Gastroesophageal sphincter (tissue), 4 donors: ENCODE results near the gene SLC6A2. TPM values are rescaled to one million over a fixed set of nuclear protein-coding genes. Genes with fewer than 3 reads are reported as not detected.

ENCODE experiments used
- ATAC-seq: fragments of 150-250 bp; one replicate; pipeline ENCODE4 v1.9.1; 2016; ENCODE audit warnings: mild to moderate bottlenecking, moderate library complexity
- H3K27ac ChIP-seq, 4 donors: fragments of 200-600 bp; sonication (generic) in 3 of 4; 1 replicate in 3 of 4; 2 replicates in 1 of 4; pipeline ENCODE4 v1.5.1; 2016 to 2019
- H3K27me3 ChIP-seq: fragments of 200-600 bp; sonication (generic); one replicate; pipeline ENCODE4 v1.5.1; 2019
- H3K36me3 ChIP-seq, 2 donors: fragments of 200-600 bp; sonication (generic); one replicate each; pipeline ENCODE4 v1.5.1; 2019; ENCODE audit warnings: control low read depth in 1 of 2
- H3K4me1 ChIP-seq, 3 donors: fragments of 200-600 bp; sonication (generic); 1 replicate in 2 of 3; 2 replicates in 1 of 3; pipeline ENCODE4 v1.5.1; 2016 to 2019; ENCODE audit warnings: control low read depth in 2 of 3
- H3K4me3 ChIP-seq, 2 donors: fragments of 200-600 bp; sonication (generic); one replicate each; pipeline ENCODE4 v1.5.1; 2019; ENCODE audit warnings: mild to moderate bottlenecking in 1 of 2, moderate library complexity in 1 of 2
- H3K9me3 ChIP-seq, 3 donors: fragments of 200-600 bp; sonication (generic); one replicate each; pipeline ENCODE4 v1.5.1; 2017 to 2019; ENCODE audit warnings: control low read depth in 2 of 3
- EP300 ChIP-seq: sonication (generic); formaldehyde crosslinking; IDR thresholded peaks from one replicate; pipeline ENCODE4 v1.6.1; 2017; ENCODE audit warnings: antibody characterized with exemption, mild to moderate bottlenecking
- POLR2A ChIP-seq, 2 donors: fragments of 450-650 bp; IDR thresholded peaks; one replicate each; pipeline ENCODE4 v1.6.1; 2017; ENCODE audit warnings: antibody characterized with exemption in 2 of 2, mild to moderate bottlenecking in 2 of 2, moderate library complexity in 1 of 2
- POLR2AphosphoS5 ChIP-seq: sonication (generic); formaldehyde crosslinking; IDR thresholded peaks from one replicate; pipeline ENCODE4 v1.6.1; 2017; ENCODE audit warnings: antibody characterized with exemption
- WGBS, 2 donors: methylation state at CpG; one replicate each; pipeline ENCODE4 v1.1.5; 2018; ENCODE audit warnings: low coverage in 1 of 2; 5-methylcytosine and 5-hydroxymethylcytosine counted together
- total RNA-seq, 4 donors: library from RNA; depleted of rRNA; stranded (reverse); fragments of >200 nt; gene quantifications; one replicate each; pipeline ENCODE4 v1.1.0, GENCODE V29; 2016
- TF ChIP-seq, protein P1 (sequence below), 4 experiments: fragments of 200-600 bp in 2 of 4; fragments of 450-650 bp in 2 of 4; sonication (generic) in 1 of 4; IDR thresholded peaks; one replicate each; pipeline ENCODE4 v1.5.1; 2017 to 2019; ENCODE audit warnings: antibody characterized with exemption in 4 of 4, mild to moderate bottlenecking in 2 of 4, moderate library complexity in 2 of 4

The SLC6A2 gene
- total RNA-seq, 4 donors from 2014 or later = 0.16 to 3.1 (median 1.3) TPM

DNA sequence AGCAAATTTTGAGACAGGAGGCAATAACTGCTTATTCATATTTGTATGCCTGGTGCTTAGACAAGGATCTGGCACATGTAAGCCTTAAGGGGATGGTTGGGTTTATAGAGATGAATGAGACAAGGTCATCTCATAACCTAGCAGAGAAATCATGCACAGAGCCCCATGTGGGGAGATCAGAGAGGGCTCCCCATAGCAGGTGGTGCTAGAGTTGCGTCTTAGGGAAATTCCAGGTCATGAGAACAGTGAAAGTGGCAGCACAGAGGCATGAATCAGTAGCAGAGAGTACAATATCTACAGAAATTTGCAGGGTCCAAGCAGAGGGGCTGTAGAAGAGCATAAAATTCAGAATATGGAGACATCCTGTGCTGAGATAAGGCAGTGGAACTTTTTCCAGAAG is 57.3 kb downstream of the SLC6A2 start:
- ATAC-seq = no peak
- Histone ChIP-seq H3K9me3 (no peaks in the 10 kb centered on the region), H3K27ac (no peak overlapping the region), H3K4me1 (no peaks in the 10 kb centered on the region), H3K36me3 (no peaks in the 10 kb centered on the region), H3K4me3 (no peak overlapping the region), H3K27me3 (peaks cover 43% of the 10 kb centered on the region)
- WGBS, 2 donors = 60 to 100% methylated on average over 1 of the region's 1 CpG
- TF ChIP-seq POLR2A (IDR thresholded peaks at IDR 0.05) = no peak

DNA sequence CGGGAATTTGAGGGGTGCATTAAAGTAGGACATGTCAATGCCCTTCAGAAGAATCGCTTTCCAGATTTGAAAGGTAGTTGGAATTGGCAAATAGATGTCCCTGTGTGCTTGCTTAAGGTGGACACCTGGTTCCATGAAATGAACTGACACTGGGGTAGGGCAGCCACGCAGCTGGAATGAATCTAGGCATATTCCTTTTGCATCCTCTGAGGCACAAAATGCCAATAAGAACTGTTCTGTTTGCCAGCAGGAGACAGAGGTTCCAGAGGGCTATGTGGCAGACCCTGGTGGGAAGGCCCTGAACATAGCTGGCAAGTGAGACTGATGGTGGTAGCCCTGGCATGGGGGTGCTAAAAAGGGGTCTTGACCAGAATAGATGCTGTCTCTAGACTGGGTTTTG is 61.5 kb downstream of the SLC6A2 start:
- no peaks in the 10 kb centered on the region for H3K4me1 ChIP-seq
- 80 to 83% methylated on average over 2 of the region's 3 CpGs for WGBS, 2 donors
- H3K27me3 ChIP-seq = peaks cover 21% of the 10 kb centered on the region
- peaks cover 0 to 10% (median 0%) of the 10 kb centered on the region in 3 donors for H3K9me3 ChIP-seq
- H3K4me3 ChIP-seq = no peak overlapping the region
- no peak overlapping the region for H3K27ac ChIP-seq
- no peak for TF ChIP-seq EP300
- no peak for TF ChIP-seq POLR2A (IDR thresholded peaks at IDR 0.05)
- no peaks in the 10 kb centered on the region for H3K36me3 ChIP-seq
- ATAC-seq = no peak

DNA sequence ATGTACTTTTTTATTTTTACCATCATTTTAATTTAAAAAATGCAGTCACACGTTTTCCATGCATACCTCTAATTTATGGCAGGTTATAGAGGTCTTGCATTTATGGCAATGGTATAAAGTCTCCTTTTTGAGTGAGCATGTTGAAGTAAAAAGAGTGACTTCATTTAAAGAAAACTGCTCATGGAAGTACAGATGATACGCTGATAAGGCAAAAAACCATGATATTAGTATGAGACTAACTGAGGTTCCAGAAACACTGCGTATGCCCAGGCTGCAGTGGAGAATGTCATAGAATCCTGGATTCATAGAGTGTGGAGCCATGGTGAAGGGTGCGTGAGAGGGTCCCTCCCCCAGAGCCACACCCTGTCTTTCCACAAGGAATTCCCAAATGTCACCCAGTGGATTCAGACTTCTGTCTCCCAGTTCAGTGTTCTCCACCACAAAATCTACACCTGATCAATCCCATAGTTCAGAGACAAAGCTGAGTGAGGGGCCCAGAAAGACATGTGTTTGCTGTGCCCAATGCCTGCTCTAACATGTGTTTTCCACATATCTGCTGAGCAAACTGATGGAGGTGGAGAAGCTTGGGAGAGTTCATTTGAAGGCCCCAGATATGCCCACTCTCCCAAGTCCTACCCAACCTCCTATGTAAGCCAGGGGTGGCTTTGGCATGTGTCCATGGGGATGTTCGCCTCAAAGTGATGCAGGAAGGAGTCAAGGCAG is 69.4 kb downstream of the SLC6A2 start:
- 36 to 55% methylated on average over 2 to 5 of the region's 5 CpGs for WGBS, 2 donors
- no peak for ATAC-seq
- no peak overlapping the region for H3K27ac ChIP-seq

GRCh38 chr16:55728797-55729196 is 73.0 kb downstream of the SLC6A2 start:
- TF ChIP-seq POLR2AphosphoS5 (no peak), EP300 (no peak), POLR2A (IDR thresholded peaks at IDR 0.05) (no peak)
- TF ChIP-seq, protein P1, sequence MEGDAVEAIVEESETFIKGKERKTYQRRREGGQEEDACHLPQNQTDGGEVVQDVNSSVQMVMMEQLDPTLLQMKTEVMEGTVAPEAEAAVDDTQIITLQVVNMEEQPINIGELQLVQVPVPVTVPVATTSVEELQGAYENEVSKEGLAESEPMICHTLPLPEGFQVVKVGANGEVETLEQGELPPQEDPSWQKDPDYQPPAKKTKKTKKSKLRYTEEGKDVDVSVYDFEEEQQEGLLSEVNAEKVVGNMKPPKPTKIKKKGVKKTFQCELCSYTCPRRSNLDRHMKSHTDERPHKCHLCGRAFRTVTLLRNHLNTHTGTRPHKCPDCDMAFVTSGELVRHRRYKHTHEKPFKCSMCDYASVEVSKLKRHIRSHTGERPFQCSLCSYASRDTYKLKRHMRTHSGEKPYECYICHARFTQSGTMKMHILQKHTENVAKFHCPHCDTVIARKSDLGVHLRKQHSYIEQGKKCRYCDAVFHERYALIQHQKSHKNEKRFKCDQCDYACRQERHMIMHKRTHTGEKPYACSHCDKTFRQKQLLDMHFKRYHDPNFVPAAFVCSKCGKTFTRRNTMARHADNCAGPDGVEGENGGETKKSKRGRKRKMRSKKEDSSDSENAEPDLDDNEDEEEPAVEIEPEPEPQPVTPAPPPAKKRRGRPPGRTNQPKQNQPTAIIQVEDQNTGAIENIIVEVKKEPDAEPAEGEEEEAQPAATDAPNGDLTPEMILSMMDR (IDR thresholded peaks at IDR 0.05) = no peak
- Histone ChIP-seq H3K36me3 (no peaks in the 10 kb centered on the region), H3K4me3 (no peak overlapping the region), H3K9me3 (no peaks in the 10 kb centered on the region), H3K27ac (no peak overlapping the region), H3K27me3 (peaks cover 19% of the 10 kb centered on the region), H3K4me1 (no peaks in the 10 kb centered on the region)
- ATAC-seq = no peak
- WGBS, 2 donors = 72% methylated on average over 6 of the region's 6 CpGs; no CpG with 5 or more reads in 1 of the 2 donors

More for the DNA sequence above, 69.4 kb downstream of the SLC6A2 start:
- no peaks in the 10 kb centered on the region for H3K4me1 ChIP-seq
- H3K27me3 ChIP-seq = peaks cover 16% of the 10 kb centered on the region
- peaks cover 0 to 9% (median 0%) of the 10 kb centered on the region in 3 donors for H3K9me3 ChIP-seq
- no peaks in the 10 kb centered on the region for H3K36me3 ChIP-seq
- TF ChIP-seq EP300 (no peak), POLR2A (IDR thresholded peaks at IDR 0.05) (no peak), POLR2AphosphoS5 (no peak)
- TF ChIP-seq, protein P1 (IDR thresholded peaks at IDR 0.05) = no peak
- no peak overlapping the region for H3K4me3 ChIP-seq

GRCh38 chr16:55730115-55730514 is 74.3 kb downstream of the SLC6A2 start:
- no CpG with 5 or more reads among the region's 5 CpGs for WGBS, 2 donors

More at GRCh38 chr16:55730115-55730514, 74.3 kb downstream of the SLC6A2 start:
- Histone ChIP-seq H3K4me1 (no peaks in the 10 kb centered on the region), H3K36me3 (no peaks in the 10 kb centered on the region), H3K4me3 (no peak overlapping the region), H3K9me3 (no peaks in the 10 kb centered on the region), H3K27me3 (peaks cover 22% of the 10 kb centered on the region), H3K27ac (no peak overlapping the region)
- TF ChIP-seq POLR2AphosphoS5 (no peak), POLR2A (IDR thresholded peaks at IDR 0.05) (no peak), EP300 (no peak)
- TF ChIP-seq, protein P1 (IDR thresholded peaks at IDR 0.05) = no peak
- ATAC-seq = no peak
